HCT116 (cell line): ENCODE data around the gene SNRNP27. TPM values are rescaled to one million over a fixed set of nuclear protein-coding genes. Genes with fewer than 3 reads are reported as not detected.

Experiments
- ATAC-seq: fragments of 200-7000 bp; cut with Tn5 transposase; 2 replicates; pipeline ENCODE4 v1.9.1; 2020; ENCODE audit warnings: mild to moderate bottlenecking, moderate library complexity
- BruUV-seq: library from RNA; stranded (reverse); fragments of 400-500 nt; replicated peaks from 2 replicates; lab custom pipeline; 2021; lab: Mats Ljungman, UMichigan
- CTCF ChIA-PET: fragments of 300-600 bp; sonication (Branson Sonifier 250); formaldehyde crosslinking; loops from one replicate; lab custom pipeline; 2021; ENCODE audit warnings: antibody characterized with exemption; lab: Charles Lee
- POLR2A ChIA-PET: fragments of 300-600, 350-600 bp; sonication (Branson Sonifier 250); formaldehyde crosslinking; loops from one replicate; lab custom pipeline; 2021; ENCODE audit warnings: antibody characterized with exemption; lab: Charles Lee
- RAD21 ChIA-PET, 2 experiments: fragments of 300-600 bp; sonication (Branson Sonifier 250); formaldehyde crosslinking; loops; one replicate each; lab custom pipeline; 2023; ENCODE audit warnings: low total read pairs in 2 of 2; ENCODE audit not compliant: uncharacterized antibody in 2 of 2, unreplicated experiment in 2 of 2, low non-redundant PET in 1 of 2; lab: Charles Lee
- DNase-seq: peaks from one replicate; pipeline ENCODE4 v3.0.0-alpha.2; 2010; ENCODE audit warnings: low read depth, low spot score
- H2AFZ ChIP-seq: fragments of 200-600 bp; shearing (Covaris generic), sonication (generic); 2 replicates; pipeline ENCODE4 v1.6.1; 2017; ENCODE audit warnings: low read depth, mixed run types, mixed read lengths, antibody characterized with exemption, low read length; ENCODE audit not compliant: poor library complexity, severe bottlenecking
- H3K27ac ChIP-seq: 2 replicates; pipeline ENCODE4 v1.5.1; 2012; ENCODE audit warnings: low read depth, low read length
- H3K27me3 ChIP-seq: fragments of 200-600 bp; sonication (generic); 2 replicates; pipeline ENCODE4 v1.6.1; 2016; ENCODE audit warnings: mixed run types, low read length, mixed read lengths; ENCODE audit not compliant: insufficient read depth
- H3K36me3 ChIP-seq, 2 experiments: fragments of 200-500 bp in 1 of 2; fragments of 200-600 bp in 1 of 2; sonication (Bioruptor generic) in 1 of 2; sonication (generic) in 1 of 2; 2 replicates each; pipeline versions ENCODE4 v1.5.1 to v1.6.1; 2014 to 2016; ENCODE audit warnings: low read length in 2 of 2, inconsistent platforms in 1 of 2, mixed read lengths in 1 of 2, mixed run types in 1 of 2; ENCODE audit not compliant: insufficient read depth in 2 of 2, control insufficient read depth in 1 of 2
- H3K4me1 ChIP-seq, 2 experiments: fragments of 200-600 bp in 1 of 2; sonication (generic) in 1 of 2; 2 replicates each; pipeline versions ENCODE4 v1.5.1 to v1.6.1; 2012 to 2017; ENCODE audit warnings: low read length in 2 of 2, inconsistent platforms in 1 of 2, mild to moderate bottlenecking in 1 of 2, mixed read lengths in 1 of 2, mixed run types in 1 of 2, moderate library complexity in 1 of 2; ENCODE audit not compliant: insufficient read depth in 2 of 2, control insufficient read depth in 1 of 2
- H3K4me2 ChIP-seq: fragments of 200-600 bp; sonication (generic); 2 replicates; pipeline ENCODE4 v1.6.1; 2017; ENCODE audit warnings: mixed run types, low read length, mixed read lengths
- H3K4me3 ChIP-seq, 2 experiments: fragments of 200-600 bp in 1 of 2; sonication (generic) in 1 of 2; replicated peaks in 1 of 2; 2 replicates each; pipeline ENCODE4 v1.5.1; 2011 to 2016; ENCODE audit warnings: low read length in 2 of 2, control low read depth in 1 of 2, low read depth in 1 of 2, mild to moderate bottlenecking in 1 of 2, mixed read lengths in 1 of 2, mixed run types in 1 of 2
- H3K79me2 ChIP-seq: fragments of 200-600 bp; sonication (generic); 2 replicates; pipeline ENCODE4 v1.6.1; 2017; ENCODE audit warnings: mild to moderate bottlenecking, mixed run types, low read length, moderate library complexity, mixed read lengths; ENCODE audit not compliant: insufficient read depth
- H3K9ac ChIP-seq: fragments of 200-600 bp; sonication (generic); 2 replicates; pipeline ENCODE4 v1.6.1; 2016; ENCODE audit warnings: low read length, mixed read lengths
- H3K9me2 ChIP-seq: fragments of 200-600 bp; sonication (generic), shearing (Covaris generic); 2 replicates; pipeline ENCODE4 v1.6.1; 2017; ENCODE audit warnings: mixed run types, mild to moderate bottlenecking, moderate library complexity; ENCODE audit not compliant: insufficient read depth
- H3K9me3 ChIP-seq, 2 experiments: fragments of 200-500 bp in 1 of 2; fragments of 200-600 bp in 1 of 2; sonication (Bioruptor generic) in 1 of 2; sonication (generic) in 1 of 2; 2 replicates each; pipeline ENCODE4 v1.6.1; 2014 to 2017; ENCODE audit warnings: low read length in 2 of 2, mixed read lengths in 2 of 2, inconsistent platforms in 1 of 2, low read depth in 1 of 2, mild to moderate bottlenecking in 1 of 2, mixed run types in 1 of 2, moderate library complexity in 1 of 2; ENCODE audit not compliant: control insufficient read depth in 1 of 2, insufficient read depth in 1 of 2
- H4K20me1 ChIP-seq: fragments of 200-600 bp; sonication (generic), shearing (Covaris generic); 2 replicates; pipeline ENCODE4 v1.6.1; 2017; ENCODE audit warnings: mixed run types, mild to moderate bottlenecking, moderate library complexity; ENCODE audit not compliant: insufficient read depth
- CEBPB ChIP-seq: IDR thresholded peaks from 2 replicates; pipeline ENCODE4 v1.6.1; 2012; ENCODE audit warnings: low read depth
- ELF1 ChIP-seq: IDR thresholded peaks from 2 replicates; pipeline ENCODE4 v1.6.1; 2012; ENCODE audit warnings: low read depth, borderline replicate concordance
- EZH2 ChIP-seq: fragments of 200-600 bp; sonication (generic); IDR thresholded peaks from 2 replicates; pipeline ENCODE4 v1.6.1; 2017; ENCODE audit warnings: antibody characterized with exemption, mixed run types
- POLR2AphosphoS5 ChIP-seq: IDR thresholded peaks from 2 replicates; pipeline ENCODE4 v1.6.1; 2011; ENCODE audit warnings: mild to moderate bottlenecking, low read depth, low read length, moderate library complexity
- RAD21 ChIP-seq: IDR thresholded peaks from 2 replicates; pipeline ENCODE4 v1.6.1; 2012; ENCODE audit warnings: low read depth, mild to moderate bottlenecking
- intact Hi-C: fragments of 100-400 bp; cut with micrococcal nuclease; formaldehyde crosslinking; loops from 2 replicates; pipeline ENCODE4 v1.10.0; 2022
- total RNA-seq: library from RNA; stranded (reverse); gene quantifications from one replicate; pipeline ENCODE4 v1.2.1, GENCODE V29; 2021; ENCODE audit not compliant: unreplicated experiment
- TF ChIP-seq, protein P1 (sequence below), 3 experiments: fragments of 200-600 bp in 1 of 3; sonication (generic) in 1 of 3; IDR thresholded peaks in 2 of 3; conservative IDR thresholded peaks in 1 of 3; 2 replicates each; pipeline ENCODE4 v1.5.1; 2012 to 2017; ENCODE audit warnings: low read depth in 2 of 3, low read length in 2 of 3, antibody characterized with exemption in 1 of 3, borderline replicate concordance in 1 of 3, control low read depth in 1 of 3, mild to moderate bottlenecking in 1 of 3, mixed read lengths in 1 of 3, mixed run types in 1 of 3, moderate library complexity in 1 of 3; ENCODE audit not compliant: insufficient read depth in 1 of 3
- TF ChIP-seq, protein P2 (sequence below): IDR thresholded peaks from 2 replicates; pipeline ENCODE4 v1.6.1; 2012; ENCODE audit warnings: low read depth
- TF ChIP-seq, protein P3 (sequence below): IDR thresholded peaks from 2 replicates; pipeline ENCODE4 v1.6.1; 2011; ENCODE audit warnings: mild to moderate bottlenecking, low read length, moderate library complexity; ENCODE audit not compliant: insufficient replicate concordance; ENCODE audit errors: extremely low read depth

SNRNP27 gene
- total RNA-seq, 1 experiment from 2014 or later = 44.4 TPM

DNA sequence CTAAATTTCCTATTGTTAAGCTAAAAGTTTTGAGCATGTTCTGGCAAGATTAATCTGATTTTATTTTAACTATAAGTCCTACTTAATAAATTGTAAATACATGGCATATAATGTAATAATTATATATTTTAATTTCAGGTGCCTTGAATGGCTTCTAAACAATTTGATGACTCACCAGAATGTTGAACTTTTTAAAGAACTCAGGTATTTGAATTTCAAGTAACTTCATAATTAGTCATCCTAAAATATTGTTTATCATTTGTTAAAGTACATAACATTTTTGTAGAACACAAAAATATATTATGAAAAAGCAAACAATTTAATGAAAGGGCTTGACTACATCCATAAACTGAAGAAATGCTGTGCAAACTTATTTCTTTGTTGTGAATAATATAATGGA, 49.8 kb upstream of the SNRNP27 start:
- intact Hi-C loops = no loop called here
- Histone ChIP-seq H4K20me1 (no peaks in the 10 kb centered on the region), H3K4me3 (no peak overlapping the region), H3K27me3 (no peaks in the 10 kb centered on the region), H3K36me3 (peaks cover 3 to 17% of the 10 kb centered on the region in 2 experiments; a peak in 3 of 4 replicates), H3K9me2 (no peaks in the 10 kb centered on the region), H3K9ac (no peak overlapping the region), H2AFZ (no peak overlapping the region), H3K4me1 (0 out of 4 replicates have a peak, but pooled peaks cover 0 to 5% of the 10 kb centered on the region in 2 experiments), H3K27ac (no peak overlapping the region), H3K9me3 (no peaks in the 10 kb centered on the region), H3K4me2 (no peak overlapping the region), H3K79me2 (no peaks in the 10 kb centered on the region)
- no TSS peak for BruUV-seq
- CTCF ChIA-PET = no interaction called here
- no peak for TF ChIP-seq RAD21
- TF ChIP-seq, protein P1, sequence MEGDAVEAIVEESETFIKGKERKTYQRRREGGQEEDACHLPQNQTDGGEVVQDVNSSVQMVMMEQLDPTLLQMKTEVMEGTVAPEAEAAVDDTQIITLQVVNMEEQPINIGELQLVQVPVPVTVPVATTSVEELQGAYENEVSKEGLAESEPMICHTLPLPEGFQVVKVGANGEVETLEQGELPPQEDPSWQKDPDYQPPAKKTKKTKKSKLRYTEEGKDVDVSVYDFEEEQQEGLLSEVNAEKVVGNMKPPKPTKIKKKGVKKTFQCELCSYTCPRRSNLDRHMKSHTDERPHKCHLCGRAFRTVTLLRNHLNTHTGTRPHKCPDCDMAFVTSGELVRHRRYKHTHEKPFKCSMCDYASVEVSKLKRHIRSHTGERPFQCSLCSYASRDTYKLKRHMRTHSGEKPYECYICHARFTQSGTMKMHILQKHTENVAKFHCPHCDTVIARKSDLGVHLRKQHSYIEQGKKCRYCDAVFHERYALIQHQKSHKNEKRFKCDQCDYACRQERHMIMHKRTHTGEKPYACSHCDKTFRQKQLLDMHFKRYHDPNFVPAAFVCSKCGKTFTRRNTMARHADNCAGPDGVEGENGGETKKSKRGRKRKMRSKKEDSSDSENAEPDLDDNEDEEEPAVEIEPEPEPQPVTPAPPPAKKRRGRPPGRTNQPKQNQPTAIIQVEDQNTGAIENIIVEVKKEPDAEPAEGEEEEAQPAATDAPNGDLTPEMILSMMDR (IDR thresholded peaks at IDR 0.05 in 2 of 3, conservative IDR thresholded peaks at IDR 0.05 in 1 of 3; ENCODE audit: borderline replicate concordance in 1 of 3, insufficient read depth in 1 of 3, low read depth in 2 of 3, low read length in 2 of 3) = no peak
- RAD21 ChIA-PET = no interaction called here
- DNase-seq = no peak
- POLR2A ChIA-PET = no interaction called here
- no peak for ATAC-seq

DNA sequence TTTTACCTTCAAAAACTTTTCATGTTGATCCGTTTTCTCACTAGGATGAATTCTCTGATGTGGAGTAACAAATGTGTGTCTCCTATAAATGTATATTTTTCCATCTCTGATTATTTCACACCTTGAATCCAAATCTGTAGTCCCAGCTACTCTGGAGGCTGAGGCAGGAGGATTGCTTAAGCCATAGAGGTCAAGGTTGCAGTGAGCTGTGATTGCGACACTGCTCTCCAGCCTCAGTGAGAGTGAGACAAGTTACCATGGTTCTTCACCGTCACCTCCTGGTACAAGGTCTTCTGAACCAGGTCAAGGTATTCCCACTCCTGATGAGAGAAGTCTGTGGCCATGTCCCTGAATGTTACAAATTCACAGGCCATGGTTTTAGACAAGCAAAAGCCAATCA, 49.2 kb upstream of the SNRNP27 start:
- H3K4me2 ChIP-seq = no peak overlapping the region
- H3K4me1 ChIP-seq = 0 out of 4 replicates have a peak, but pooled peaks cover 0 to 5% of the 10 kb centered on the region in 2 experiments
- H3K9me3 ChIP-seq = no peaks in the 10 kb centered on the region
- BruUV-seq = no TSS peak
- H3K9me2 ChIP-seq = no peaks in the 10 kb centered on the region
- no peak overlapping the region for H3K9ac ChIP-seq
- no peak overlapping the region for H2AFZ ChIP-seq
- H4K20me1 ChIP-seq = no peaks in the 10 kb centered on the region
- intact Hi-C loops = no loop called here
- H3K36me3 ChIP-seq = peaks cover 3 to 17% of the 10 kb centered on the region in 2 experiments; a peak in 3 of 4 replicates
- ATAC-seq (no peak), DNase-seq (no peak)
- RAD21 ChIA-PET = no interaction called here
- no peaks in the 10 kb centered on the region for H3K27me3 ChIP-seq
- H3K79me2 ChIP-seq = no peaks in the 10 kb centered on the region
- CTCF ChIA-PET = no interaction called here
- H3K4me3 ChIP-seq = no peak overlapping the region
- H3K27ac ChIP-seq = no peak overlapping the region
- POLR2A ChIA-PET = no interaction called here
- TF ChIP-seq, protein P2, sequence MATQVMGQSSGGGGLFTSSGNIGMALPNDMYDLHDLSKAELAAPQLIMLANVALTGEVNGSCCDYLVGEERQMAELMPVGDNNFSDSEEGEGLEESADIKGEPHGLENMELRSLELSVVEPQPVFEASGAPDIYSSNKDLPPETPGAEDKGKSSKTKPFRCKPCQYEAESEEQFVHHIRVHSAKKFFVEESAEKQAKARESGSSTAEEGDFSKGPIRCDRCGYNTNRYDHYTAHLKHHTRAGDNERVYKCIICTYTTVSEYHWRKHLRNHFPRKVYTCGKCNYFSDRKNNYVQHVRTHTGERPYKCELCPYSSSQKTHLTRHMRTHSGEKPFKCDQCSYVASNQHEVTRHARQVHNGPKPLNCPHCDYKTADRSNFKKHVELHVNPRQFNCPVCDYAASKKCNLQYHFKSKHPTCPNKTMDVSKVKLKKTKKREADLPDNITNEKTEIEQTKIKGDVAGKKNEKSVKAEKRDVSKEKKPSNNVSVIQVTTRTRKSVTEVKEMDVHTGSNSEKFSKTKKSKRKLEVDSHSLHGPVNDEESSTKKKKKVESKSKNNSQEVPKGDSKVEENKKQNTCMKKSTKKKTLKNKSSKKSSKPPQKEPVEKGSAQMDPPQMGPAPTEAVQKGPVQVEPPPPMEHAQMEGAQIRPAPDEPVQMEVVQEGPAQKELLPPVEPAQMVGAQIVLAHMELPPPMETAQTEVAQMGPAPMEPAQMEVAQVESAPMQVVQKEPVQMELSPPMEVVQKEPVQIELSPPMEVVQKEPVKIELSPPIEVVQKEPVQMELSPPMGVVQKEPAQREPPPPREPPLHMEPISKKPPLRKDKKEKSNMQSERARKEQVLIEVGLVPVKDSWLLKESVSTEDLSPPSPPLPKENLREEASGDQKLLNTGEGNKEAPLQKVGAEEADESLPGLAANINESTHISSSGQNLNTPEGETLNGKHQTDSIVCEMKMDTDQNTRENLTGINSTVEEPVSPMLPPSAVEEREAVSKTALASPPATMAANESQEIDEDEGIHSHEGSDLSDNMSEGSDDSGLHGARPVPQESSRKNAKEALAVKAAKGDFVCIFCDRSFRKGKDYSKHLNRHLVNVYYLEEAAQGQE = no peak
- no peak for TF ChIP-seq EZH2
- TF ChIP-seq, protein P3, sequence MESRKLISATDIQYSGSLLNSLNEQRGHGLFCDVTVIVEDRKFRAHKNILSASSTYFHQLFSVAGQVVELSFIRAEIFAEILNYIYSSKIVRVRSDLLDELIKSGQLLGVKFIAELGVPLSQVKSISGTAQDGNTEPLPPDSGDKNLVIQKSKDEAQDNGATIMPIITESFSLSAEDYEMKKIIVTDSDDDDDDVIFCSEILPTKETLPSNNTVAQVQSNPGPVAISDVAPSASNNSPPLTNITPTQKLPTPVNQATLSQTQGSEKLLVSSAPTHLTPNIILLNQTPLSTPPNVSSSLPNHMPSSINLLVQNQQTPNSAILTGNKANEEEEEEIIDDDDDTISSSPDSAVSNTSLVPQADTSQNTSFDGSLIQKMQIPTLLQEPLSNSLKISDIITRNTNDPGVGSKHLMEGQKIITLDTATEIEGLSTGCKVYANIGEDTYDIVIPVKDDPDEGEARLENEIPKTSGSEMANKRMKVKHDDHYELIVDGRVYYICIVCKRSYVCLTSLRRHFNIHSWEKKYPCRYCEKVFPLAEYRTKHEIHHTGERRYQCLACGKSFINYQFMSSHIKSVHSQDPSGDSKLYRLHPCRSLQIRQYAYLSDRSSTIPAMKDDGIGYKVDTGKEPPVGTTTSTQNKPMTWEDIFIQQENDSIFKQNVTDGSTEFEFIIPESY = no peak
- no peak for TF ChIP-seq CEBPB
- TF ChIP-seq, protein P1 (IDR thresholded peaks at IDR 0.05 in 2 of 3, conservative IDR thresholded peaks at IDR 0.05 in 1 of 3; ENCODE audit: borderline replicate concordance in 1 of 3, insufficient read depth in 1 of 3, low read depth in 2 of 3, low read length in 2 of 3) = no peak
- TF ChIP-seq POLR2AphosphoS5 = no peak
- no peak for TF ChIP-seq ELF1
